K562 (cell line): ENCODE results near the gene CISD3. TPM values are rescaled to one million over a fixed set of nuclear protein-coding genes. Genes with fewer than 3 reads are reported as not detected.

Source experiments
- HMGN3 ChIP-seq: IDR thresholded peaks from 2 replicates; pipeline ENCODE4 v1.6.1; 2011; ENCODE audit warnings: borderline replicate concordance, low read depth, mild to moderate bottlenecking, mixed read lengths, low read length; ENCODE audit not compliant: insufficient read length; ENCODE audit errors: extremely low read depth
- KDM2B ChIP-seq: fragments of 250-450 bp; sonication (Bioruptor Pico); IDR thresholded peaks from 2 replicates; pipeline ENCODE4 v1.8.0; 2021; ENCODE audit warnings: mild to moderate bottlenecking, moderate library complexity
- KHSRP ChIP-seq: fragments of 450-650 bp; IDR thresholded peaks from 2 replicates; pipeline ENCODE4 v1.6.1; 2017
- MBD2 ChIP-seq: sonication (generic); IDR thresholded peaks from 2 replicates; pipeline ENCODE4 v1.6.1; 2016; ENCODE audit warnings: low read depth, borderline replicate concordance
- PBX2 ChIP-seq, 2 experiments: IDR thresholded peaks in 1 of 2; conservative IDR thresholded peaks in 1 of 2; 2 replicates each; pipeline ENCODE4 v1.6.1; 2016; ENCODE audit warnings: low read depth in 2 of 2, mild to moderate bottlenecking in 1 of 2, missing compliant biosample characterization in 1 of 2, missing genetic modification characterization in 1 of 2, moderate library complexity in 1 of 2
- PRMT5 ChIP-seq: sonication (generic); formaldehyde crosslinking; IDR thresholded peaks from 2 replicates; pipeline ENCODE4 v1.5.0; 2020; ENCODE audit warnings: missing genetic modification reagents
- RNF2 ChIP-seq: sonication (generic); IDR thresholded peaks from 2 replicates; pipeline ENCODE4 v1.6.1; 2016
- TOE1 ChIP-seq, 2 experiments: fragments of 450-650 bp in 1 of 2; sonication (generic) in 1 of 2; formaldehyde crosslinking in 1 of 2; IDR thresholded peaks; 2 replicates each; pipeline versions ENCODE4 v1.7.1 to v1.8.0; 2016 to 2022; ENCODE audit warnings: borderline replicate concordance in 2 of 2, mild to moderate bottlenecking in 2 of 2, antibody characterized with exemption in 1 of 2, inconsistent platforms in 1 of 2, low read depth in 1 of 2, missing genetic modification reagents in 1 of 2, moderate library complexity in 1 of 2
- ZFX ChIP-seq: sonication (generic); formaldehyde crosslinking; IDR thresholded peaks from 2 replicates; pipeline ENCODE4 v1.8.0; 2022; ENCODE audit warnings: mild to moderate bottlenecking, missing genetic modification reagents, moderate library complexity
- ZNF175 ChIP-seq: fragments of 200-800 bp; sonication (Bioruptor generic); IDR thresholded peaks from 2 replicates; pipeline ENCODE4 v1.6.1; 2016; ENCODE audit warnings: low read depth, mild to moderate bottlenecking, missing genetic modification characterization, missing compliant biosample characterization
- ZNF23 ChIP-seq: fragments of 250-450 bp; sonication (Bioruptor Pico); IDR thresholded peaks from 2 replicates; pipeline ENCODE4 v1.4.0; 2020; ENCODE audit warnings: mild to moderate bottlenecking
- polyA plus RNA-seq, 8 experiments: library from polyadenylated mRNA; depleted of rRNA in 4 of 8; stranded (reverse) in 5 of 8; unstranded in 3 of 8; fragments of >200 nt; fragmentation: Nextera tagmentation in 2 of 8; fragmentation: Illumina TruSeq in 1 of 8; extraction: Ambion mirVana in 2 of 8; extraction: Trizol in 1 of 8; gene quantifications; 2 replicates each; pipeline versions ENCODE4 v1.2.1 to v1.2.3, GENCODE V29; 2011 to 2014; ENCODE audit warnings: inconsistent platforms in 1 of 8, missing spikeins in 1 of 8
- total RNA-seq, 7 experiments: library from RNA; depleted of rRNA in 6 of 7; stranded (reverse); fragments of >200 nt in 6 of 7; fragmentation: Illumina TruSeq in 2 of 7; extraction: Trizol in 2 of 7; gene quantifications; 2 replicates each; pipeline versions ENCODE4 v1.2.1 to v1.2.3, GENCODE V29; 2011 to 2021; ENCODE audit warnings: low replicate concordance in 1 of 7
- TF ChIP-seq, protein P1 (sequence below): sonication (generic); formaldehyde crosslinking; IDR thresholded peaks from 2 replicates; pipeline ENCODE4 v1.8.1; 2022; ENCODE audit warnings: missing genetic modification reagents
- TF ChIP-seq, protein P2 (sequence below): fragments of 200-800 bp; sonication (Bioruptor generic); IDR thresholded peaks from 2 replicates; pipeline ENCODE4 v1.6.1; 2016; ENCODE audit warnings: missing genetic modification characterization, missing compliant biosample characterization
- TF ChIP-seq, protein P3 (sequence below): fragments of 200-800 bp; sonication (Bioruptor generic); IDR thresholded peaks from 2 replicates; pipeline ENCODE4 v1.6.1; 2017; ENCODE audit warnings: missing genetic modification characterization, missing compliant biosample characterization

The CISD3 gene
- total and polyA plus RNA-seq, 9 of the 15 experiments (the other 6 are each of a cell fraction or from before 2014, with no cell fraction given) = 5.0 to 60.7 (median 15.7) TPM

DNA sequence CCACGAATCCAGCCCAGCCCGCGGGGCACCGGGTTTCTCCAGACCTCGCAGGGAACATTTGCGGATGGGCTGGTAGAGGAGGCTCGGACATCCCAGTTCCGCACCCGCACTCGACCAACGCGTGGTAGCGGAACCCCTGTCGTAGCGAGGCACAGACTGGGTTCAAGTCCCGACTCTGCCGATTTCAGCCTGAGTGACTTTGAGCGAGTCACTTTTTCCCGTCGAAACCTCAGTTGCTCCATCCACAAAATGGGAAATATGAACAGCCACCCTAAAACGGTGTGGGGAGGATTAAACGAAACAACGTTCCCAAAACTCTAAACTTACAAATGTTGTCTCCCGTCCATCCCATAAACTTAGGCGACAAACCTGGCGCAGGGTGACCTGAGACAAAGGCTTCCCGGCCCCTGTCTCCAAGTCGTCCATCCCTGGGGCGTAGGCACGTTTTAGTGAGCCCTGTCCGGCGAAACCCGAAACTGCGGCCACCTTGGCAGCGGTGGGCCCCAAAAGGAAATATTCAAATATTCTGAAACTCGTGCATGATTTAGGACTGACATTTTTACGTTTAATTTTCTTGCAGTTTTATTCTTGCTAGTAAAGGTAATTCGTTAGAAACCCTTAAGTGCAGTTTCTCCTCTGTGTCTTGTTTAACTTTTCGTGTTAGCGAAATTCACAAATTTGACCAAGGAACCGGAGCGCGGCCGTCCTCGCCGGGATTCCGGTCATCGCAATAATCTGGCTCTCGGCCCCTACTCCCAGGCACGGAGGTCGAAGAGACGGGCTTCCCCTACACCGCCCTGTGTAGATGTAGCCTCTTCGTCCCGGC lies 27.0 kb upstream of the CISD3 start (continued):
- no peak for TF ChIP-seq PRMT5 (CRISPR knock-in tag)
- no peak for TF ChIP-seq HMGN3
- TF ChIP-seq KHSRP = no peak
- TF ChIP-seq, protein P1, sequence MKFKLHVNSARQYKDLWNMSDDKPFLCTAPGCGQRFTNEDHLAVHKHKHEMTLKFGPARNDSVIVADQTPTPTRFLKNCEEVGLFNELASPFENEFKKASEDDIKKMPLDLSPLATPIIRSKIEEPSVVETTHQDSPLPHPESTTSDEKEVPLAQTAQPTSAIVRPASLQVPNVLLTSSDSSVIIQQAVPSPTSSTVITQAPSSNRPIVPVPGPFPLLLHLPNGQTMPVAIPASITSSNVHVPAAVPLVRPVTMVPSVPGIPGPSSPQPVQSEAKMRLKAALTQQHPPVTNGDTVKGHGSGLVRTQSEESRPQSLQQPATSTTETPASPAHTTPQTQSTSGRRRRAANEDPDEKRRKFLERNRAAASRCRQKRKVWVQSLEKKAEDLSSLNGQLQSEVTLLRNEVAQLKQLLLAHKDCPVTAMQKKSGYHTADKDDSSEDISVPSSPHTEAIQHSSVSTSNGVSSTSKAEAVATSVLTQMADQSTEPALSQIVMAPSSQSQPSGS = no peak
- TF ChIP-seq, protein P2, sequence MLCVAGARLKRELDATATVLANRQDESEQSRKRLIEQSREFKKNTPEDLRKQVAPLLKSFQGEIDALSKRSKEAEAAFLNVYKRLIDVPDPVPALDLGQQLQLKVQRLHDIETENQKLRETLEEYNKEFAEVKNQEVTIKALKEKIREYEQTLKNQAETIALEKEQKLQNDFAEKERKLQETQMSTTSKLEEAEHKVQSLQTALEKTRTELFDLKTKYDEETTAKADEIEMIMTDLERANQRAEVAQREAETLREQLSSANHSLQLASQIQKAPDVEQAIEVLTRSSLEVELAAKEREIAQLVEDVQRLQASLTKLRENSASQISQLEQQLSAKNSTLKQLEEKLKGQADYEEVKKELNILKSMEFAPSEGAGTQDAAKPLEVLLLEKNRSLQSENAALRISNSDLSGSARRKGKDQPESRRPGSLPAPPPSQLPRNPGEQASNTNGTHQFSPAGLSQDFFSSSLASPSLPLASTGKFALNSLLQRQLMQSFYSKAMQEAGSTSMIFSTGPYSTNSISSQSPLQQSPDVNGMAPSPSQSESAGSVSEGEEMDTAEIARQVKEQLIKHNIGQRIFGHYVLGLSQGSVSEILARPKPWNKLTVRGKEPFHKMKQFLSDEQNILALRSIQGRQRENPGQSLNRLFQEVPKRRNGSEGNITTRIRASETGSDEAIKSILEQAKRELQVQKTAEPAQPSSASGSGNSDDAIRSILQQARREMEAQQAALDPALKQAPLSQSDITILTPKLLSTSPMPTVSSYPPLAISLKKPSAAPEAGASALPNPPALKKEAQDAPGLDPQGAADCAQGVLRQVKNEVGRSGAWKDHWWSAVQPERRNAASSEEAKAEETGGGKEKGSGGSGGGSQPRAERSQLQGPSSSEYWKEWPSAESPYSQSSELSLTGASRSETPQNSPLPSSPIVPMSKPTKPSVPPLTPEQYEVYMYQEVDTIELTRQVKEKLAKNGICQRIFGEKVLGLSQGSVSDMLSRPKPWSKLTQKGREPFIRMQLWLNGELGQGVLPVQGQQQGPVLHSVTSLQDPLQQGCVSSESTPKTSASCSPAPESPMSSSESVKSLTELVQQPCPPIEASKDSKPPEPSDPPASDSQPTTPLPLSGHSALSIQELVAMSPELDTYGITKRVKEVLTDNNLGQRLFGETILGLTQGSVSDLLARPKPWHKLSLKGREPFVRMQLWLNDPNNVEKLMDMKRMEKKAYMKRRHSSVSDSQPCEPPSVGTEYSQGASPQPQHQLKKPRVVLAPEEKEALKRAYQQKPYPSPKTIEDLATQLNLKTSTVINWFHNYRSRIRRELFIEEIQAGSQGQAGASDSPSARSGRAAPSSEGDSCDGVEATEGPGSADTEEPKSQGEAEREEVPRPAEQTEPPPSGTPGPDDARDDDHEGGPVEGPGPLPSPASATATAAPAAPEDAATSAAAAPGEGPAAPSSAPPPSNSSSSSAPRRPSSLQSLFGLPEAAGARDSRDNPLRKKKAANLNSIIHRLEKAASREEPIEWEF (CRISPR knock-in tag) = no peak
- TF ChIP-seq, protein P3, sequence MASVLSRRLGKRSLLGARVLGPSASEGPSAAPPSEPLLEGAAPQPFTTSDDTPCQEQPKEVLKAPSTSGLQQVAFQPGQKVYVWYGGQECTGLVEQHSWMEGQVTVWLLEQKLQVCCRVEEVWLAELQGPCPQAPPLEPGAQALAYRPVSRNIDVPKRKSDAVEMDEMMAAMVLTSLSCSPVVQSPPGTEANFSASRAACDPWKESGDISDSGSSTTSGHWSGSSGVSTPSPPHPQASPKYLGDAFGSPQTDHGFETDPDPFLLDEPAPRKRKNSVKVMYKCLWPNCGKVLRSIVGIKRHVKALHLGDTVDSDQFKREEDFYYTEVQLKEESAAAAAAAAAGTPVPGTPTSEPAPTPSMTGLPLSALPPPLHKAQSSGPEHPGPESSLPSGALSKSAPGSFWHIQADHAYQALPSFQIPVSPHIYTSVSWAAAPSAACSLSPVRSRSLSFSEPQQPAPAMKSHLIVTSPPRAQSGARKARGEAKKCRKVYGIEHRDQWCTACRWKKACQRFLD = no peak
- no peak for TF ChIP-seq MBD2
- no peak for TF ChIP-seq ZNF23
- no peak for TF ChIP-seq KDM2B (CRISPR knock-in tag)
- TF ChIP-seq PBX2 (CRISPR knock-in tag; IDR thresholded peaks at IDR 0.05; ENCODE audit: low read depth) = no peak
- no peak for TF ChIP-seq PBX2 (tag; conservative IDR thresholded peaks at IDR 0.05; ENCODE audit: low read depth)
- no peak for TF ChIP-seq TOE1 (IDR thresholded peaks at IDR 0.05; ENCODE audit: borderline replicate concordance)
- TF ChIP-seq TOE1 (CRISPR knock-in tag; IDR thresholded peaks at IDR 0.05; ENCODE audit: borderline replicate concordance, low read depth) = no peak
- no peak for TF ChIP-seq RNF2
- TF ChIP-seq ZNF175 (CRISPR knock-in tag) = no peak
- peak; percentile 45; the same call in 1 of the 2 replicates for TF ChIP-seq ZFX (CRISPR knock-in tag)
